8988T (cell line): ENCODE data around the gene CHPF.

Experiments used
- DNase-seq: peaks from one replicate; pipeline ENCODE4 v3.0.0; 2011

Gene CHPF

GRCh38 chr2:219510512-219511135 lies 33.0 kb downstream of the CHPF start:
- no peak for DNase-seq

GRCh38 chr2:219509780-219510511 lies 33.7 kb downstream of the CHPF start:
- peak; percentile 88 for DNase-seq

DNA sequence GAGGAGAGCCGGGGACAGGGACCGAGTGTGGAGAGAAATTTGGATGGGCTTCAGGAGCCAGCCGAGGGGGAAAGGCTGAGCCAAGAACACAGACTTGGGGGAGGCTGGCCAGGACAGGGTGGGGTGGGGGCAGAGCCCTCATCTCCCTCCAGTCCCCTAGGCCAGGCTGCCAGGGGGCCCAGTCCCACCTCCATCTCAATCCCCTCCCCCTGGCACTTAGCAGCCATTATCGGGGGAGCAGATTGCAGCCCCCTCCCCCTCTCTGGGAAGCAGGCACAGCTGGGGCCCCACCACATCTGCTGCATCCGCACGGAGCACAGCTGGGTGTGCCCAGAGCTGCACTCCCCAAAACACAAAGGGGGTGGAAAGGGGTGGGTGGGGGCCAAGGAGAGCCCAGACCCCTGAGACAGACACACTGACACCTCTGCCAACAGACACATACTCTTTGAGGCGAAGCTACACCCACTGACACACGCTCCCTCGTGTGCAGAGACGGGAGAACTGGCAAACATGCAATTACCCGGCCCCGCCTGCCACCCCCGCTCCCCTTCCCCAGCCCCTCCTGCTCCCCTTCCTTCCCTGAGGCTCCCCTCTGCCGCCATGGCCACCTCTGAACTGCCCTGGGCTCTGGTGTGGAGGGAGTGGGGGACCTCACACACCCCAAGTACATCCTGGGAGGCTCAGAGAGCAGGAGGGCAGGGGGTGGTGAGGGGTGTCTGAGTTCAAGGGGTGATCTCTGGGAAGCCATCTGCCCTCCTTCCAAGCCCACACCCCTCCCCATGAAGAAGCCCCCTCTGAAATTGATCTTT lies 34.4 kb downstream of the CHPF start:
- DNase-seq = no peak

DNA sequence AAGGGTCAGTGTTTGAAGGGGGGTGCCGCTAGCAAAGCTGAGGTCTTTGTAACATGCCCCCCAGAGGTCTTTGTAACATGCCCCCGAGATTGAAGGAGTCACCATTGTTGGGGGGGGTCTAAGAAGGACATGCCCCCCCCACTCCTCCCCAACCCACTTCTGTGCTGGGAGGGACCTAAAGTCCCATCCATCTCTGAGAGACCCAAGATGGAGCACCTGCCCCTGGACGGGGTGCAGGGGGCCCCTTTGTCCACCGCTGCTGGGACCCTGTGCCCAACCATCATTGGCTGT lies 35.2 kb downstream of the CHPF start:
- no peak for DNase-seq

GRCh38 chr2:219507581-219508443 lies 35.8 kb downstream of the CHPF start:
- no peak for DNase-seq

DNA sequence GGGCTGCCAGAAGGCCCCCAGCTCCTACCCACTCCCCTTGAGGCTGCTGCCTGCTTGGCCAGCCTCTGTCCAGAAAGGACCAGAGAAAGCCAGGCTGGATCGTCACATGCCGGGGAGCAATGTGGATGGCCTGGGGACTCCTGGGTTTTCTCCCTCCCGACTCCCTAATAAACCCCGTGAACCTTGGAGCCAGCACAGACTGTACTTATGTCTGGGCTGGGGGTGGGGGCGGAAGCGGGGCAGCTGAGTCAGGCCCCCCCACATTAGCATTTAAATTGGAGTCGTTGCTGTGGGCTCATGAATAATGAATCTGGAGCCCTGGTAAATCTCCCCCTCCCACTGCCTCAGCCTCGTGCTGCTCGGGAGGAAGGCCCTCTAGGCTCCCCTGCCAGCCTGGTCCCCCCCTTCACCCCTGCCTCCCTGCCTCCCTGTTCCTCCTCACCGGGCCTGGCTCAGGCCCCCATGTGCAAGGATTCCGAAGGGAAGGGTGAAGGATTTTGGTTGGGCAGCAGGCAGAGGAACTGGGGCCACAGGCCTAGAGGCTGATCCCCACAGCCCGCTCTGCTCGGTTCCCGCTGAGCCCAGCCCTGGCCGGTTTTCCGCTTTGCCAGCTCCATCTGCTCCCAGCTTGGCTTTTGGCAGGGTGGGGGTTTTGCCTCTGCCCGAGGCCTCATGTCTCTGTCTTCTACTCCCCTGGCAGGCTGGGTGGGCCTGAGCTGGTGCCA lies 36.6 kb downstream of the CHPF start:
- DNase-seq = no peak

DNA sequence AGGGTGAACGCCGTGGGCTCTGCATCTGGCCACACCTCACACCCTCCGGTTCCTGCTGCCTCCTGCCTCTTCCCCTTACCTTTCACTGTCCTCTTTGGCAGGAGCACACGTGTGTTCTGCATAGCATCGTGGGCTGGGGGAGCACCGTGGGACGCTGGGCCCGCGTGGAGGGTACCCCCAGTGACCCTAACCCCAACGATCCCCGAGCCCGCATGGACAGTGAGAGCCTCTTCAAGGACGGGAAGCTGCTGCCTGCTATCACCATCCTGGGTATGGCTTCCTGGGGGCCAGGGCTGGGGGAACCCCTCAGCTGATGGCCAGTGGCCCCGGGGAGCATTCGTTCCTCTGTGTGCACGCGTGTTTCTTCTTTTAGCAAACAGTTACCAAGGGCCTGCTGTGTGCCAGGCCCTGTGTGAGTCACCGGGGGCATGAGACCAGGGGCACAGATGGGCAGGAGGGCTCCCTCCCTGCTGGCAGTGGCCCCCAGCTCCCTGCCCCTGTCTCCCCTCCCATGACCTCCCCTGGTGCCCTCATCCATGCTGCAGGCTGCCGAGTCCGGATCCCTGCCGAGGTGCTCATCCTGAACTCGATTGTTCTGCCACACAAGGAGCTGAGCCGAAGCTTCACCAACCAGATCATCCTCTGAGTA lies 37.3 kb downstream of the CHPF start:
- no peak for DNase-seq

- no peak for DNase-seq
These were observed 38.0 kb downstream of the CHPF start for GRCh38 chr2:219505585-219505984.

DNA sequence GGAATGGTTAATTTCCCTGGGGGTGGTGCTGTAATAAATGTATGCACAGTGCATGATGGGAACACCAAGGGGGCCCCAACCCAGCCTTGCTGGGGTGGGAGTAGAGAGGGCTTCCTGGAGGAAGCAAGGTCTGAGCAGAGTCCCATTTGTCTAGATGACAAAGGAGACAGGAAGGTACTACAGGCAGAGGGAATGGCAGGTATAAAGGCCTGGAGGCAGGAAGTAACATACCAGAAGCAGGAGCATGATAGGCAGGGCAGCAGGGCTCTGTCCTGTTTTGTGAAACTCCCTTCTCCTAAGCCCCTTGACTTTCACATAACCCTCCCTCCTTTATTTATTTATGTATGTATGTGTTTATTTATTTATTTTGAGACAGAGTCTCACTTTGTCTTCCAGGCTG lies 41.0 kb downstream of the CHPF start:
- DNase-seq = no peak

GRCh38 chr2:219501849-219502248 lies 41.8 kb downstream of the CHPF start:
- DNase-seq = no peak

GRCh38 chr2:219500135-219500534 lies 43.5 kb downstream of the CHPF start:
- no peak for DNase-seq

GRCh38 chr2:219499555-219499954 lies 44.1 kb downstream of the CHPF start:
- no peak for DNase-seq

DNA sequence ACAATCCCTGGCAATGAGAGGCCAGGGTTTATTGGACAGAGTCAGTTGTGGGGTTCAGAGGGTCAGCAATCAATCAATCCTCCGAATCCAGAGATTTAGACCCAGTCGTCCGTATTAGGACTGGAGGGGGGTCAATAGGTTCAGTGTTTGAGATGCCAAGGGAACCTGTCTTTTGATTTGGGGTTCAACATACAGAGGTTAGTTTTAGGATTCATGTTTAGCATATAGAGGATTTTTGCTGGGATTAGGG lies 44.6 kb downstream of the CHPF start:
- DNase-seq = no peak

DNA sequence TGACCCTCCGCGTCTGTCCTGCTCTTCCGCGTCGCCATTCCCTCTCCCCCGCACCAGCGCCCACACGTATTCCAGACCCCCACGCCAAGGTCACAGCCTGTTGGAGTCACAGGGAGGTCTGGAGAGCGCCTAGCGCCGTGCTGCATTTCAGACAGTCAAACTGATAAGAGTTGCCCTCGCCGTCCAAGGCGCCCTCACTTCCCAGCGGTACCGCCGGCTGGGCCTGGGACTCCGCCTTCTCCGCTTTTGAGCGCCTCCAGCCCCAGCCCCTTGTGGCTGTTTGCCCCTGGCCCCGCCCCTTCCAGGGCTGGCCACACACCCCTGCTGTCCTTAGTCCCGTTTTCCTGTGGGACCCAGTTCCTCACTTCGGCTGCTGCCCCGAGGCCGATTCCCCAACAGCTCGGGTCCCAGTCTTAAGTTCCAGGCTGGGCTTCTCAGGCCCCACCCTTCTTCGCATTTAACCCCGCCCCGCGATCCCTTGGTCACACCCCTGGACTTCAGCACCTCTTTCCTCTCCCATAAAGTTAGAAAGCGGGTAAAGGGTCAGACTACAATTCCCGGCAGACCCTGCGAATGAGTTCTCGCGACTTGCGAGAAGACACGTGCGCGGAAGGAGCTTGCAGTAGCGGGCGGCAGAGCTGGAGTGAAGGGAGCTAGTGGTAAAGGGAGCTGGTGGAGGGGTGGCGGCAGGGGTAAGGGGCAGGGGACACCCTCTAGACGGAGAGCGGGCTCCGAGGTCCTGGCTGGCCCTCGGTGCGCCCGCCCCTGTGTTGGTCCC lies 45.1 kb downstream of the CHPF start, which contains the start of gene GMPPA:
Gene GMPPA, plus strand, starts transcription at position 612 of the 778 bp plus-strand sequence. CDS start 1,085 bp downstream, outside the sequence.
- DNase-seq = peak; percentile 99

- peak; percentile 94 for DNase-seq
These were observed 45.9 kb downstream of the CHPF start for GRCh38 chr2:219497495-219498279.

DNA sequence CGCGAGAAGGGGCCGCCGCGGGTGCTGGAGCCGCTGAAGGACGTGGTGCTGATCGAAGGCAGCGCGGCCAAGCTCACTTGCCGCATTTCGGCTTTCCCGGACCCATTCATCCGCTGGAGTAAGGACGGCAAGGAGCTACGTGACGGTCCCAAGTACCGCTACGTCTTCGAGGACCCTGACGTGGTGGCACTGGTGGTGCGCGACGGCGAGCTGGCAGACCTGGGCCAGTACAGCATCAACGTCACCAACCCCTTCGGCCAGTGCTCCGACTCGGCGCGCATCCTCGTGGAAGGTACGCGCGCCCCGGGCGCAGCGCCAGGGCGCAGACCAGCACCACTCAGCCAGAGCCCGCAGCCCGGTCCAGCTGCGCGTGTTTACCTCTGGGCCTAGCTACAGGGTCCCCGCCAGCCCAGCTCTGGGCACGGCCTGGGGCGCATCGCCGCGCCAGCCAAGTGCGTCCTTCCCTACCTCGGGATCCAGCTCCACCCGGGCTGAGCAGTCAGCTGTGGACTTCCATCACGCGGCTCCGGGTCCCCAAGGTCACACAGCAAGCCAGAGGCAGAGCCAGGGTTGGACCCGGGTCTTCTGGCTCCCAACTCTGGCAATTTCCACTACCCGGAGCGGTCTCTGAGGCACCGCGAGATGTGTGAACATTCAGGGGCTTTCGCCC lies 46.6 kb downstream of the CHPF start:
- no peak for DNase-seq

DNA sequence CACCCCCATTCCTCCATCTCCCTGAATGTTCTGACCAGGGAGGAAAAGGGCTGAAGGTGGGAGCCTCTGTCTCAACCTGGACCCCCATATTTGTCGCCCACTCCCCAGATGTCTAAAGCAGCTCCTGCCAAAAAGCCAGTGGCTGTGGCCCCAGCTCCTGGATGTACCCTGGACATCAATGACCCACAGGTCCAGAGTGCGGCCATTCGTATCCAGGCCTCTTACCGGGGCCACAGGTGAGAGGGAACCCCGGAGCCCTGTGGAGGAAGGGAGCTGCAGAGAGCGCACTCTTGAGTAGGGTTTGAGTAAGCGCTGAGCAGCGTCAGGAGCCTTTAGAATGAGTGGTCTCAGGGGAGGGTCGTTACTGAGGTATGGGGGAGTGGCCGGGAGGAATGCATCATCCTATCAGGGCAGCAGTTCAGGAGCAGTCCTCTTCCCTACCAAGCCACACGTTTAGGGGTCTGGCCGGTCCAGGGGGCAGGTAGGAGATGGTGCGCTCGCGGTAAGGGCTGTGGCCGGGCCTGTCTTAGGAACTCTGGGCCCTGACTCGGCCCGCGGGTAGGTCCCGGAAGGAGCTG lies 47.3 kb downstream of the CHPF start:
- DNase-seq = no peak

- peak; percentile 98 for DNase-seq
These were observed 48.0 kb downstream of the CHPF start for GRCh38 chr2:219495531-219496122.

DNA sequence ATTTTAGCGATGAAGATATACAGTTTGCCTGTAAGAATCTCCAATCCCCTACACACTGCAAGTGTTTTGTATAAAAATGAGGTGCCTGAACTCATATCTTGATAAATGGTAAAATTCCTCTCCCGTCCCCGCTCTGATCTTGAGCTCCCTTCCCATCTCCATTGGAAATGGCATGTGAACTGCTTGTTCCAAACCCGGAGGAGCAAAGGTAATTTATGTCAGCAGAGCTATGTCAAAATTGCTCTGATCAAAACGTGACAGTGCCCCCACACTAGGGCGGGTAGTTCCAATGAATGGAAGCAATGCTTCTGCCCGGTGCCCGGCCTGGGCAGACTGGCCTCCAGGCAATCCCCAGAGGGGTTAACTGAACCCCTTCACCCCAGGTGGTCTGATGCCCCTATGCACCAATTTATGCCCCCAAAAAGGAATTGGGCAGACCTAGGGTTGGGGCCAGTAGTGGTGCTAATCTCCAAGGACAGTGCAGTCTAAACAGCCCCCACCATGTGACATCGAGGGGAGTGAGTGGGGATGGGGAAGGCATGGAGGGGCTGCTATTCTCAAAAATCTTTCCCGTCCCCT lies 48.6 kb downstream of the CHPF start:
- DNase-seq = no peak
